ENCODE results near the gene NTF3. TPM values are rescaled to one million over a fixed set of nuclear protein-coding genes. Genes with fewer than 3 reads are reported as not detected.

Gene NTF3
- total and polyA plus RNA-seq, 2 of the 8 experiments (the other 6 are each of a cell fraction or from before 2014, with no cell fraction given), result 1.4 to 2.3 TPM

GRCh38 chr12:5453466-5453865 lies 21.6 kb downstream of the NTF3 start:
- no peaks in the 10 kb centered on the region; a peak in 2 of 7 replicates for H3K27me3 ChIP-seq (replicated peaks in 1 of 4; ENCODE audit: control insufficient read depth in 3 of 4, extremely low read depth in 1 of 4, insufficient read depth in 3 of 4, low read length in 3 of 4)
- H3K23ac ChIP-seq (ENCODE audit: insufficient read length), result no peak overlapping the region
- peaks cover 0 to 5% (median under 1%) of the 10 kb centered on the region in 4 experiments; a peak in 3 of 7 replicates for H3K4me1 ChIP-seq (replicated peaks in 1 of 4; ENCODE audit: control insufficient read depth in 3 of 4, insufficient read depth in 4 of 4, low read length in 3 of 4)
- no peak overlapping the region for H3K9ac ChIP-seq (replicated peaks in 1 of 4; ENCODE audit: extremely low read depth in 1 of 4, low read depth in 3 of 4, low read length in 3 of 4)
- H3K56ac ChIP-seq (replicated peaks; ENCODE audit: insufficient read length, low read depth, low read length), result no peak overlapping the region
- no peaks in the 10 kb centered on the region for H3K36me3 ChIP-seq (ENCODE audit: control insufficient read depth in 2 of 4, insufficient read depth in 4 of 4, low read length in 3 of 4)
- ChIA-PET CTCF (ENCODE audit: partially characterized antibody) (interaction anchor here (0.5 to 1.3 kb wide), 6 partner anchors 10 to 252 kb away, joined by 3 to 4 read pairs (median 3); no protein-coding TSS in a partner anchor), POLR2A (ENCODE audit: partially characterized antibody) (no interaction called here)
- H4K8ac ChIP-seq (ENCODE audit: extremely low read depth, insufficient read depth, low read length), result no peak overlapping the region
- H3K23me2 ChIP-seq (ENCODE audit: low read depth, low read length), result no peaks in the 10 kb centered on the region
- no peak overlapping the region for H2BK20ac ChIP-seq (ENCODE audit: low read length)
- no peaks in the 10 kb centered on the region for H3K79me1 ChIP-seq (ENCODE audit: low read depth, low read length)
- H2BK120ac ChIP-seq (replicated peaks; ENCODE audit: low read depth, low read length), result no peak overlapping the region
- no peak overlapping the region for H3K4ac ChIP-seq (replicated peaks; ENCODE audit: insufficient read length, low read depth, low read length)
- no peak overlapping the region for H4K91ac ChIP-seq (replicated peaks; ENCODE audit: insufficient read length, low read length)
- DNase-seq (ENCODE audit: low read depth in 1 of 2, low spot score in 2 of 2) (no peak), FAIRE-seq (no peak)
- H3K14ac ChIP-seq (ENCODE audit: insufficient read length), result no peak overlapping the region
- no peaks in the 10 kb centered on the region for H3K9me3 ChIP-seq (ENCODE audit: insufficient read depth in 2 of 2, low read depth in 1 of 2, low read length in 1 of 2)
- no peaks in the 10 kb centered on the region for H4K20me1 ChIP-seq (replicated peaks in 1 of 2; ENCODE audit: control insufficient read depth in 1 of 2, insufficient read depth in 2 of 2, low read length in 2 of 2)
- no peak for TF ChIP-seq ATF2 (IDR thresholded peaks at IDR 0.05; ENCODE audit: low read length)
- TF ChIP-seq SP2 (IDR thresholded peaks at IDR 0.05; ENCODE audit: low read length), result no peak
- TF ChIP-seq SUZ12 (IDR thresholded peaks at IDR 0.05; ENCODE audit: low read length), result no peak
- WGBS, 2 experiments (ENCODE audit: extremely low coverage in 1 of 2, insufficient coverage in 1 of 2, insufficient read length in 1 of 2, insufficient replicate concordance in 2 of 2, low coverage in 1 of 2, low lambda C conversion rate in 2 of 2, missing lambda C conversion rate in 1 of 2), result 87% methylated on average over 5 of the region's 5 CpGs; no CpG with 5 or more reads in 1 of the 2 experiments
- H2BK15ac ChIP-seq (ENCODE audit: low read length), result no peak overlapping the region
- H2AK5ac ChIP-seq (ENCODE audit: low read depth, low read length), result no peak overlapping the region
- no peaks in the 10 kb centered on the region for H3K79me2 ChIP-seq (ENCODE audit: control insufficient read depth in 1 of 2, insufficient read depth in 2 of 2, low read length in 2 of 2)
- no peak overlapping the region for H3K18ac ChIP-seq (ENCODE audit: extremely low read depth, low read length)
- H3K4me2 ChIP-seq (ENCODE audit: insufficient read depth in 1 of 2, low read depth in 2 of 2, low read length in 2 of 2), result no peak overlapping the region
- H2BK12ac ChIP-seq (ENCODE audit: low read depth, low read length), result no peak overlapping the region
- H3K27ac ChIP-seq (ENCODE audit: low read depth, low read length), result no peak overlapping the region
- no peak overlapping the region for H2AFZ ChIP-seq (ENCODE audit: low read length)
- H3K4me3 ChIP-seq (ENCODE audit: extremely low read depth in 1 of 4, insufficient read depth in 2 of 4, low read depth in 3 of 4, low read length in 4 of 4), result no peak overlapping the region
- no peak overlapping the region for H2BK5ac ChIP-seq (ENCODE audit: low read depth, low read length)
- no peak overlapping the region for H4K5ac ChIP-seq (ENCODE audit: insufficient read length, low read depth, low read length)
